ENCODE results near the gene CEP57L1. TPM values are rescaled to one million over a fixed set of nuclear protein-coding genes. Genes with fewer than 3 reads are reported as not detected.
A peak's percentile ranks its signal among the peaks of the same experiment; 100 is the strongest.
"Not testable (repeated sequence)": the region's sequence is repeated elsewhere in the genome, so short reads cannot be mapped to it uniquely, and the experiment has no call there.

The CEP57L1 gene
- total and polyA plus RNA-seq, 3 experiments from 2014 or later, result 7.8 to 19.1 (median 18.6) TPM

- Histone ChIP-seq H3K4me1 (ENCODE audit: insufficient read depth, low read length) (no peaks in the 10 kb centered on the region), H3K4me3 (ENCODE audit: low read length) (no peak overlapping the region), H3K36me3 (ENCODE audit: insufficient read depth, low read length) (no peaks in the 10 kb centered on the region), H3K27ac (ENCODE audit: low read depth, low read length) (no peak overlapping the region), H3K9me3 (ENCODE audit: low read length) (no peaks in the 10 kb centered on the region), H3K27me3 (ENCODE audit: insufficient read depth, low read length, poor library complexity, severe bottlenecking) (no peaks in the 10 kb centered on the region)
- DNase-seq, result no peak
- Mint-ChIP-seq H3K36me3 (no peaks in the 10 kb centered on the region), H3K27ac (no peak overlapping the region), H3K27me3 (peaks cover 19 to 73% of the 10 kb centered on the region in 2 donors), H3K9me3 (peaks cover 0 to 7% (median 2%) of the 10 kb centered on the region in 5 donors), H3K4me1 (no peaks in the 10 kb centered on the region), H3K4me3 (no peak overlapping the region)
- POLR2A ChIA-PET, result no interaction called here
- CTCF ChIA-PET, result no interaction called here
Observed at GRCh38 chr6:109179507-109179906, 84.2 kb downstream of the CEP57L1 start.

GRCh38 chr6:109182578-109182977 is 87.3 kb downstream of the CEP57L1 start:
- Histone ChIP-seq H3K9me3 (ENCODE audit: low read length) (no peaks in the 10 kb centered on the region), H3K36me3 (ENCODE audit: insufficient read depth, low read length) (no peaks in the 10 kb centered on the region), H3K27me3 (ENCODE audit: insufficient read depth, low read length, poor library complexity, severe bottlenecking) (no peaks in the 10 kb centered on the region), H3K4me3 (ENCODE audit: low read length) (no peak overlapping the region), H3K4me1 (ENCODE audit: insufficient read depth, low read length) (no peaks in the 10 kb centered on the region), H3K27ac (ENCODE audit: low read depth, low read length) (no peak overlapping the region)
- CTCF ChIA-PET, result interaction anchor here (3.5 kb wide), 1 partner anchor 201 kb away, joined by 15 read pairs; the partner anchor contains the start of gene CD164
- Mint-ChIP-seq H3K36me3 (no peaks in the 10 kb centered on the region), H3K27me3 (peaks cover 5 to 78% of the 10 kb centered on the region in 2 donors), H3K4me3 (no peak overlapping the region), H3K27ac (no peak overlapping the region), H3K9me3 (no peaks in the 10 kb centered on the region), H3K4me1 (no peaks in the 10 kb centered on the region)
- POLR2A ChIA-PET, result no interaction called here
- no peak for DNase-seq

- H3K4me1 Mint-ChIP-seq, result no peaks in the 10 kb centered on the region
Observed at GRCh38 chr6:109183109-109183650, 87.9 kb downstream of the CEP57L1 start.

GRCh38 chr6:109184638-109185037 is 89.3 kb downstream of the CEP57L1 start:
- POLR2A ChIA-PET, result no interaction called here
- H3K27me3 ChIP-seq (ENCODE audit: insufficient read depth, low read length, poor library complexity, severe bottlenecking), result no peaks in the 10 kb centered on the region
- Mint-ChIP-seq H3K27me3 (peaks cover 0 to 65% of the 10 kb centered on the region in 2 donors), H3K27ac (no peak overlapping the region), H3K36me3 (no peaks in the 10 kb centered on the region), H3K9me3 (no peaks in the 10 kb centered on the region), H3K4me1 (no peaks in the 10 kb centered on the region), H3K4me3 (no peak overlapping the region)
- DNase-seq, result no peak
- no peaks in the 10 kb centered on the region for H3K4me1 ChIP-seq (ENCODE audit: insufficient read depth, low read length)
- no peaks in the 10 kb centered on the region for H3K36me3 ChIP-seq (ENCODE audit: insufficient read depth, low read length)
- CTCF ChIA-PET, result interaction anchor here (3.5 kb wide), 1 partner anchor 199 kb away, joined by 15 read pairs; the partner anchor contains the start of gene CD164
- no peaks in the 10 kb centered on the region for H3K9me3 ChIP-seq (ENCODE audit: low read length)
- no peak overlapping the region for H3K4me3 ChIP-seq (ENCODE audit: low read length)
- no peak overlapping the region for H3K27ac ChIP-seq (ENCODE audit: low read depth, low read length)

More at GRCh38 chr6:109183109-109183650, 87.9 kb downstream of the CEP57L1 start:
- ChIA-PET CTCF (interaction anchor here (3.5 kb wide), 1 partner anchor 200 kb away, joined by 15 read pairs; the partner anchor contains the start of gene CD164), POLR2A (no interaction called here)
- Mint-ChIP-seq H3K9me3 (no peaks in the 10 kb centered on the region), H3K27ac (no peak overlapping the region), H3K4me3 (no peak overlapping the region), H3K36me3 (no peaks in the 10 kb centered on the region), H3K27me3 (peaks cover 2 to 72% of the 10 kb centered on the region in 2 donors)
- no peaks in the 10 kb centered on the region for H3K9me3 ChIP-seq (ENCODE audit: low read length)
- no peaks in the 10 kb centered on the region for H3K27me3 ChIP-seq (ENCODE audit: insufficient read depth, low read length, poor library complexity, severe bottlenecking)
- DNase-seq, result no peak
- no peaks in the 10 kb centered on the region for H3K4me1 ChIP-seq (ENCODE audit: insufficient read depth, low read length)
- no peaks in the 10 kb centered on the region for H3K36me3 ChIP-seq (ENCODE audit: insufficient read depth, low read length)
- H3K4me3 ChIP-seq (ENCODE audit: low read length), result no peak overlapping the region
- H3K27ac ChIP-seq (ENCODE audit: low read depth, low read length), result no peak overlapping the region

- H3K9me3 ChIP-seq (ENCODE audit: low read length), result no peaks in the 10 kb centered on the region
- no peak overlapping the region for H3K4me3 ChIP-seq (ENCODE audit: low read length)
- no peaks in the 10 kb centered on the region for H3K4me1 ChIP-seq (ENCODE audit: insufficient read depth, low read length)
- ChIA-PET POLR2A (no interaction called here), CTCF (interaction anchor here (0.8 to 4.9 kb wide), 2 partner anchors 198 to 854 kb away, joined by 3 to 73 read pairs; partner anchors contain the start of gene CD164)
- no peak overlapping the region for H3K27ac ChIP-seq (ENCODE audit: low read depth, low read length)
- H3K4me1 Mint-ChIP-seq, result no peaks in the 10 kb centered on the region
- no peaks in the 10 kb centered on the region for H3K36me3 ChIP-seq (ENCODE audit: insufficient read depth, low read length)
- H3K27me3 ChIP-seq (ENCODE audit: insufficient read depth, low read length, poor library complexity, severe bottlenecking), result no peaks in the 10 kb centered on the region
- H3K9me3 Mint-ChIP-seq, result peaks cover 0 to 6% (median 2%) of the 10 kb centered on the region in 5 donors
- peaks cover 1 to 5% (median 3%) of the 10 kb centered on the region in 3 donors for H3K36me3 Mint-ChIP-seq
- peaks cover 1 to 56% of the 10 kb centered on the region in 2 donors for H3K27me3 Mint-ChIP-seq
- no peak for DNase-seq
- H3K4me3 Mint-ChIP-seq, result no peak overlapping the region
- H3K27ac Mint-ChIP-seq, result no peak overlapping the region
Observed at GRCh38 chr6:109186012-109186411, 90.7 kb downstream of the CEP57L1 start.

GRCh38 chr6:109187399-109188114 is 92.2 kb downstream of the CEP57L1 start:
- no peak overlapping the region for H3K27ac ChIP-seq (ENCODE audit: low read depth, low read length)
- POLR2A ChIA-PET, result interaction anchor here (0.7 to 2.2 kb wide), 2 partner anchors 10 to 195 kb away, joined by 5 to 15 read pairs; partner anchors contain the start of gene CD164
- Mint-ChIP-seq H3K27me3 (peaks cover 3 to 45% of the 10 kb centered on the region in 2 donors), H3K36me3 (peaks cover 3 to 20% (median 5%) of the 10 kb centered on the region in 3 donors), H3K4me3 (no peak overlapping the region), H3K4me1 (no peaks in the 10 kb centered on the region), H3K9me3 (peaks cover 0 to 13% (median 8%) of the 10 kb centered on the region in 5 donors), H3K27ac (no peak overlapping the region)
- H3K4me3 ChIP-seq (ENCODE audit: low read length), result no peak overlapping the region
- no peaks in the 10 kb centered on the region for H3K36me3 ChIP-seq (ENCODE audit: insufficient read depth, low read length)
- H3K4me1 ChIP-seq (ENCODE audit: insufficient read depth, low read length), result no peaks in the 10 kb centered on the region
- peak; percentile 42 to 71 (median 49) for DNase-seq
- CTCF ChIA-PET, result interaction anchor here (0.9 to 4.9 kb wide), 15 partner anchors 13 to 852 kb away, joined by 3 to 73 read pairs (median 4); partner anchors contain the start of gene CD164
- H3K9me3 ChIP-seq (ENCODE audit: low read length), result no peaks in the 10 kb centered on the region
- H3K27me3 ChIP-seq (ENCODE audit: insufficient read depth, low read length, poor library complexity, severe bottlenecking), result no peaks in the 10 kb centered on the region

GRCh38 chr6:109188115-109188411 is 92.8 kb downstream of the CEP57L1 start:
- H3K27ac Mint-ChIP-seq, result no peak overlapping the region
- no peaks in the 10 kb centered on the region for H3K4me1 Mint-ChIP-seq
- no peak overlapping the region for H3K4me3 Mint-ChIP-seq
- Histone ChIP-seq H3K9me3 (ENCODE audit: low read length) (no peaks in the 10 kb centered on the region), H3K4me3 (ENCODE audit: low read length) (no peak overlapping the region), H3K36me3 (ENCODE audit: insufficient read depth, low read length) (no peaks in the 10 kb centered on the region), H3K27ac (ENCODE audit: low read depth, low read length) (no peak overlapping the region), H3K4me1 (ENCODE audit: insufficient read depth, low read length) (no peaks in the 10 kb centered on the region), H3K27me3 (ENCODE audit: insufficient read depth, low read length, poor library complexity, severe bottlenecking) (no peaks in the 10 kb centered on the region)
- H3K27me3 Mint-ChIP-seq, result peaks cover 3 to 43% of the 10 kb centered on the region in 2 donors
- H3K36me3 Mint-ChIP-seq, result peaks cover 3 to 22% (median 5%) of the 10 kb centered on the region in 3 donors
- no peak for DNase-seq
- ChIA-PET CTCF (interaction anchor here (0.8 to 4.9 kb wide), 15 partner anchors 13 to 852 kb away, joined by 3 to 73 read pairs (median 4); partner anchors contain the start of gene CD164), POLR2A (interaction anchor here (0.7 to 2.2 kb wide), 2 partner anchors 11 to 194 kb away, joined by 5 to 15 read pairs; partner anchors contain the start of gene CD164)
- H3K9me3 Mint-ChIP-seq, result peaks cover 0 to 14% (median 8%) of the 10 kb centered on the region in 5 donors

- H3K4me3 ChIP-seq (ENCODE audit: low read length); H3K27ac ChIP-seq (ENCODE audit: low read depth, low read length); H3K27me3 ChIP-seq (ENCODE audit: insufficient read depth, low read length, poor library complexity, severe bottlenecking); H3K9me3 ChIP-seq (ENCODE audit: low read length); H3K4me1 Mint-ChIP-seq; DNase-seq; POLR2A ChIA-PET; H3K36me3 ChIP-seq (ENCODE audit: insufficient read depth, low read length); H3K4me1 ChIP-seq (ENCODE audit: insufficient read depth, low read length); H3K27ac Mint-ChIP-seq; H3K4me3 Mint-ChIP-seq: not testable (repeated sequence)
- H3K36me3 Mint-ChIP-seq, result peaks cover 3 to 28% (median 5%) of the 10 kb centered on the region in 3 donors
- peaks cover 0 to 16% (median 8%) of the 10 kb centered on the region in 5 donors for H3K9me3 Mint-ChIP-seq
- H3K27me3 Mint-ChIP-seq, result peaks cover 3 to 13% of the 10 kb centered on the region in 2 donors
- CTCF ChIA-PET, result interaction anchor here (0.8 to 0.9 kb wide), 2 partner anchors 191 to 848 kb away, joined by 3 read pairs; partner anchors contain the start of gene CD164
Observed at GRCh38 chr6:109191368-109191767, 96.1 kb downstream of the CEP57L1 start.
